Measurements from ENCODE around the gene PIGQ. TPM values are rescaled to one million over a fixed set of nuclear protein-coding genes. Genes with fewer than 3 reads are reported as not detected.

The PIGQ gene
- polyA plus RNA-seq, 1 donor, result 16.1 TPM

- DNase-seq (ENCODE audit: low read depth), result no peak
Measured at GRCh38 chr16:555528-556473, 14.0 kb upstream of the PIGQ start.

DNA sequence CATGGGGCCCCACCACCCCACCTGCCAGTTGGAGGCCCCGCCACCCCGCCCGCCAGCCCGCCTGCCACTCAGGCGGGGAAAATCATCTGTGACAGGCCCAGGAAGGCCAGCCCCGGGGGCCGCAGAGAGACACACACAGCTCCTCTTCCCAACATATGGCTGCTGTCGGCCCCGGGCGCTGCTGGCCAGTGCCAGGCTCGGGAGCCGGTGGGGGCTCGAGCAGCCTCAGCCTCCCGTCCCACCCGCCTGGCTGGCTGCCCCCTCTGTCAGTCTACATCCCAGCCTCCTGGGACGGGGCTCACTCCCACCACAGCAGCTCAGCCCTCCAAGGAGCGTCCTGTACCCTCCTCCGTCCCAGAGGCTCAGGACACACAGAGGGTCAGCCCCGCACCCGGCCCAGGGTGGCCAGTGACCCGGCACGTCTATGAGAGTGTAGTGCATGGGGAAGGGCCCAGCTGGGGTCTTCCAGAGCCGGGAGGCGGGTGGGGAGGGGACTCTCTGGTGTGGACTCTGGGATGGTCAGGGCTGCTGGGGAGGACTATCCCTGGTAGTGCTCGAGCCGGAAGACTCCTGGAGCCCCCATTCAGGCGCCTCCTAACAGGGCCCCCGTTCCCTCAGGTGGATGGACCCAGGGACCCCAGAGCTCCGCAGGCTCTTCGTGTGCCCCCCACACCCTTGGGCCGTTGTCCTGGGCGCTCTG is 13.1 kb upstream of the PIGQ start:
- no peak for DNase-seq (ENCODE audit: low read depth)

GRCh38 chr16:557463-558297 is 12.1 kb upstream of the PIGQ start:
- DNase-seq (ENCODE audit: low read depth), result no peak

DNA sequence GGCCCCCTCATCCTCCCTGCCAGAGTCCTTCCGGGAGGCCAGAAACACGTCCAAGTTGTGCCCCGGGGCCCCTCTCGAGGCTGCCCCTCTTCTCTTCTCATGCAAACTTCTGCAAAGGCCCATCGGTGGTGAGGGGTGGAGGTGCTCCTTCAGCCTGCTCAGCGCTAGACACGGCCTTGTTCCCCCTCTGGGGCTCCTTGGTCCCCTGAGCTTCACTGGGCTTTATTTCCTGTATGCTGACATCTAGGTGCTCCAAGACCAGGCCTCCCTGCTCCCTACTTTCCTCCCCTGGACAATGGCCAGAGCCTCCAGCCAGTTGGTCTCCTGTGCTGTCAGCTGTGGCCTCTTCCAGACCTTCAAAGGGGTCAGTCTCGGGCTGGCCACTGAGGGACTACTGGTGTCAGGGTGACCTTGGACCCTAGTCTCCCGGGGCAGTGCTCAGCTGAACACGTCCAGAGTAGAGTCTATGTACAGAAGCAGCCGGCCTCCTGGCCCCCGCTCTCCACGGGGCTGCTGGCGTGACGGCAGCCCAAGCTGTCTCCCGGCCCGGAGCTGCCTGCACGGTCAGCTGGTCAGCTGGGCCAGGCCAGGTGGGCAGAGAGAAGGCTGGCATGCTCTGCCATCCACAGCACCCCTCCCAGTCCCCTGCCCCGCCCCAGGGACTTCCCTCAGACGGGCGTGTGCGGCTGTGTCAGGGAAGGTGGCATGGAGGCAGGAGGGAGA is 11.3 kb upstream of the PIGQ start:
- DNase-seq (ENCODE audit: low read depth), result no peak

- no peak for DNase-seq (ENCODE audit: low read depth)
Measured at GRCh38 chr16:559021-559380, 10.8 kb upstream of the PIGQ start.

DNA sequence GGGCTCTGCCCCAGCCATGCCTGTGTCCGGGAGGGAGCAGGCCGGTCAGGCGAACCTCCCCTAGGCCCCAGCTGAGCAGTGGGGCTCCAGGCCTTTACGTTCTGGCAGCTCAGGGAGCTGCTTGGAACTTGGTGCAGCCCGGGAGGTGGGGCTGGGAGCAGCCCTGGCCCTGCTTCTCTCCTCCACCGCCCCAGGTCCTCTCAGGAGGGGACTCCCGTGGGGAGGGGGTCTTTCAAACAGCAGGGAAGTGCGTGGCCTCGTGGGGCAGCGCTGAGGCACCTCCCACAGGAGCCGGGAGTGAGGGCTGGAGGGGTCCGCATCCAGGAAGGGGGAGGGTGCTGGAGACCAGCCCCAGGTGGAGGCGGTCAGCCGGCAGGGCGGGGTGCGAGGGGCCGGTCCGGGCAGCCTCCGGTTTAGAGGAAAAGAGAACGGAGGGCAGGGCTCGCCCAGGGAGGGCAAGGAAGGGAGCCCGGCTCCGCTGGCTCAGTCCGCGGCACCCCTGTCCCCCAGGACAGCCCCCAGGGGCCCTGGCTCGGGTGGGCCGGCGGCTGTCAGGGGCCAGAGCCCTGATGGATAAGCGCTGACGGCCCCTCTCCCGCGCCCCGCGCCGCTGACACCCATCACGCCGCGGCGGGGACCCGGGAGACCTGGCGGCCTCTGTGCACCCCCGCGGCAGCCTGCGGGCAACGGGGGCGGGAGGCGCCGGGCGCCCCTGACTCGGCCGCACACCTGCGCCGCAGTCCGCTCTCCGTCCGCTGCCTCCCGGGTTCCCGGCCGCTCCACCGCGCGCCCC is 10.2 kb upstream of the PIGQ start:
- no peak for DNase-seq (ENCODE audit: low read depth)

DNA sequence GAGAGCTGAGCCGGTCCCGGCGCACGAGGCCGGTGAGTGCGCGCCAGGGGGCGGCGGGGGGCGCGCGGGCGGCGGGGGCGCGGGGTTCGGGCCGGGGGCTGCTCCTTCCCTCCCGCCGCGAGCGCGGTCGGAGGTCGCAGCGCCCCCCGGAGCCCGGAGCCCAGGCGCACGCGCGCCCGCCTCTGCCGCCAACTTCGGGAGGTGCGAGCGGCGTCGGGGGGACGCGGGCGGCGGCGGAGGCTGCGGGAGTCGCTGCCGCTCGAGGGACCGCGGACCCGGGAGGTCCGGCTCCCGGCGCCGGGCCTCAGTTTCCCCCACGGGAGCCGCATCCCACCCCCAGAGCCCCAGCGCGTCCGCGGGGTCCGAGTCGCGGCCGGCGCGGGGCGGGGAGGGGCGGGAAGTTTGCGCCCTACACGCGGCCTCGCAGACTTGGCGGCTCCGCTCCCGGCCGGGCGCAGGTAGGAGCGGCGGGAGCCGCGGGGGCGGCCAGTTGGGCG is 9.5 kb upstream of the PIGQ start, which contains the start of gene PRR35:
PRR35 (plus strand) TSS at position 191 of the 497 bp plus-strand sequence. CDS start 2,901 bp downstream, outside the sequence.
- no peak for DNase-seq (ENCODE audit: low read depth)

DNA sequence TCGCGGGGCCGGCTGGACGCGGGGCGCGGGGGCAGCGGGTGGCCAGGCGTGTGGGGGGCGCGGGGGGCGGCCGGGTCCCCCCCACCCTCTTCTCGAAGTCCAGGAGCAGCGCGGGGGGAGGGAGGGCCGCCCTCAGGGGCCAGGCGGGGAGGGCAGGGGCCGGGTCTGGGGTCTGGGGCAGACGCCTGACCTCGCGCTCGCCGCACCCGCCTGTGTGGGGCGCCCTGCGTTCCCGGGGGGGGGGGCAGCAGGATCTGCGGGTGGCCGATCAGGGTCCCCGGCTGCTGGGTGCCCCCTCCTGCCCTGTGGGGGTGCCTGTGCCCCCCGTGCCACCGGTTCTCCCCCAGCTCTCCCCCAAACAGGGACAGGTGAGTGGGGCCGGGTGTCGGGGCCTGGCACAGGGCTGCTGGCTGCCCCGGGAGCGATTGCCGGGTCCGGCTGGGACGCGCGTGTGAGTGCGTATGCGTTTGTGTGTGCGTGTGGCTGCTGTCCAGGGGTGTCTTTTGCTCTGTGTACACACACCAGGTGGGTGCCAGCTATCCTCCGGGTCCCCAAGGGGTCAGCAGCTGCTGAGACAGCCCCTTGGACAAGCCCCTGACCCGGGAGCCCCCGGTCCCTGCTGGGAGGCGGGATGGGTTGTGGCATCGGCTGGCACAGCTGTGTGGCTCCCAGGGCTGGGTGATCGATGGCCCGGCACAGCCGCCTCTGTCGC is 8.9 kb upstream of the PIGQ start:
- DNase-seq (ENCODE audit: low read depth), result no peak

GRCh38 chr16:561413-561794 is 8.4 kb upstream of the PIGQ start:
- no peak for DNase-seq (ENCODE audit: low read depth)

GRCh38 chr16:561957-562938 is 7.5 kb upstream of the PIGQ start:
- no peak for DNase-seq (ENCODE audit: low read depth)

DNA sequence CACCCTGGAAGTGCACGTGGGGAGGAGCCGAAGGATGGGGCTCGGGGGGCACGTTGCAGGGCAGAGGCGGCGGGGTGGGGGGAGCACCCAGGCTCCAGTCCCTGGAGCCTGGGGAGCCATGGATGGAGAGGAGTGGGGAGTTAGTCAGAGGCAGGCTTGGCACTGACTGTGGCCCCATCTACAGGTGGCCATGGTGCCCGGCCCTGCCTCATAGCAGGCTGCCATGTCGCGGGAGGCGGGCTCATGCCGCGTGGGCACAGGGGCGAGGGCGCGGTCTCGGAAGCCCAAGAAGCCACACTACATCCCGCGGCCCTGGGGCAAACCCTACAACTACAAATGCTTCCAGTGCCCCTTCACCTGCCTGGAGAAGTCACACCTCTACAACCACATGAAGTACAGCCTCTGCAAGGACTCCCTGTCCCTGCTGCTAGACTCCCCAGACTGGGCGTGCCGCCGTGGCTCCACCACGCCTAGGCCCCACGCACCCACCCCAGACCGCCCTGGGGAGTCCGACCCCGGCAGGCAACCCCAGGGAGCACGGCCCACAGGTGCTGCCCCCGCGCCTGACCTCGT is 6.6 kb upstream of the PIGQ start:
- DNase-seq (ENCODE audit: low read depth), result no peak

DNA sequence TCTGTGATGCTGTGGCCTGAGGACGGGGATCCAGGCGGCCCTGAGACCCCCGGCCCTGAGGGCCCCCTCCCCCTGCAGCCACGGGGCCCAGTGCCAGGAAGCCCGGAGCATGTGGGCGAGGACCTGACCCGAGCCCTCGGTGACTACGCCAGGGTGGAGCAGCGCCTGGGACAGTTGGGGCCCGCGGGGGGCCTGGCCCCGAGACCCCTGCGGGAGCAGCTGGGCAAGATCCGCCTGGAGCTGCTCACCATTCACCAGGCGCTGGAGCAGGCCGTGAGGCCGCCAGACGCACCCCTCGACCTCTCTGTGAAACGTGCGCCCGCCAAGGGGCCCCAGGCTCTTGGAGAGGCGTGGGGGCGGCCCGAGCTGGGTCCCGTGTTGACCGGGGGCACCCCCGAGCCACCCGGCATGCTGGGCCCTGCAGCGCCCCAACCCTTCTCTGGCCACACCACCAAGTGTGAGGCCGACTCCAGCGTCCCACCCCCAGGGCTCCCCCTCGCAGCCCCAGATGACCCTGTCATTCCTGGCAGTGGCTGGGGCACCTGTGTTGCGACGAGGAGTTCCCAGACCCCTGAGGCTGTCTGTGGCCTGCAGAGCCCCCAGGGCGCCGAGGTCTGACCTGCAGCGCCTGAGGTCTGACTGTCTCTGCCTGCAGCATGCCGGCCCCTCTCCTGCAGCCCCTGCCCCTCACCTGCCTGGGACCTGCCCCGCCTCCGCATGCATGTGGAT is 4.9 kb upstream of the PIGQ start:
- DNase-seq (ENCODE audit: low read depth), result no peak

DNA sequence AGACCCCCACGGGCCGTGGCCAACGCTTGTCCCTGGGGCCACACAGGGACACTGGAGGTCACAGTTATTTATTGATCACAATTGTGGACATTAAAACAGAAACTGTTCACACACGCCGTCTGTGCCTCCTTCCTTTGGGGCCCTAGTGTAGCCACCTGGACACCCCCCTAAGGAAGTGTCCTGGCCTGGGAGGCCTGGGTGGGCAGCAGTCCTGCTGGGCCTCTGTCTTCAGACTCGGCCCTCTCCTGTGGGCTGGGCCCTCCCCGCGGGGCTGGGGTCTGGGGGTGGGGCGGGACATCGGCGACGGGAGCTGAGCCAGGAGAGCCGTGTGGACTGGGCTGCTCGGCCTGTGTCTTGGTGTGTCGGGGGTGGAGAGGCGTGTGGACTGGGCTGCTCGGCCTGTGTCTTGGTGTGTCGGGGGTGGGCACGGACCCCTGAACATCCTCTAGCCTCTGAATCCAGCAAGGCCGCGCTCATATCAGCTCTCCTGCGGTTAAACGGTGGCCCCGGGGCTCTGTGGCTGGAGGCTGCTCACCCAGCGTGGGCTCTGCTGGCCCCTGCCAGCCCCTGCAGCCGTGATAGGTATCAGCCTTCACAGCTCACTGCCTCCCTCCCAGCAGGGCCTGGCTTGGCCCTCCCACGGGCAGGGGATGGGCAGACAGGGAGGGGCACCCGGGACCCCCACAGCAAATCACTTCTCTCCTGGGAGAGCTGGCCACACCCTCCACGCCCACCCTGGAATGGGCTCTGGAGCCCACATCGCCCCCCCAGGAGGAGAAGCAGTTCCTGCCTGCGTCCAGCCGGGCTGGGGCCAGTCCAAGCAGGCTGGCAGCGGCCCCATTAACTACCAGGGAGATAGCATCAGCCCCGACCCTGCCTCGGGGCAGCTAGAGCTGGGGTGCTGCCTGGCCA is 4.1 kb upstream of the PIGQ start:
- DNase-seq (ENCODE audit: low read depth), result no peak

- peak; percentile 59 for DNase-seq (ENCODE audit: low read depth)
Measured at GRCh38 chr16:566475-567372, 3.0 kb upstream of the PIGQ start, which contains the start of gene NHLRC4. NHLRC4 (plus strand) TSS chr16:567005; CDS start chr16:568048, 1,043 bp downstream.

Measured in forelimb muscle (tissue), 1 donor.